ENCODE results near the gene FZR1.

Gene FZR1

DNA sequence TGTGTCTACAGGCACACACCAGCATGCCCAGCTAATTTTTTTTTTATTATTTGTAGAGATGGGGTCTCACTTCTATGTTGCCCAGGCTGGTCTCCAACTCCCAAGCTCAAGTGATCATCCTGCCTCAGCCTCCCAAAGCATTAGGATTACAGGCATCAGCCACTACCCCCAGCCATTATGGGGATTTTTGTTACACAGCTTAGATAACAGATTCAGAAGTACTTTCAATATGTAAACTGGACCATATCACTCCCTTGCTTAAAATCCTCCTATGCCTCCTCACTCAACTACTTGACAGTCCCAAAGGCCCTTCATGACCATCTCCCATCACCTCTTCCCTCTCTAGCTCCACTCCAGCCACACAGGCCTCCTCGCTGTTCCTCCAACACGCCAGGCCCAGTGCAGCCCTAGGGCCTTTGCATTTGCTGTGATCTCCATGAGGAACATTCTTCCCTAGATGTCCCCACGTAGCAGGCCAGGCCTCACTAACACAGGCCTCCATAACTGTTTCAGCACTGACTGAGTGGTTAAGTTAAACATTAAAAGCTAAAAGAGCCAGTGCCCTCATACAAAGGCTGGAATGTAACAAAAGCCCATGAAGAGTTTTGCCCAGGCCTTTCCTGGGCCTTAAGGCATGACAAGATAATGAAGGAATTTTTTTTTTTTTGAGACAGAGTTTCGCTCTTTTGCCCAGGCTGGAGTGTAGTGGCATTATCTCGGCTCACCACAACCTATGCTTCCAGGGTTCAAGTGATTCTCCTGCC is 8.2 kb upstream of the FZR1 start:
- Histone ChIP-seq H3K36me3 (ENCODE audit: insufficient read depth, low read length) (peaks cover 37% of the 10 kb centered on the region), H3K4me1 (ENCODE audit: insufficient read depth, low read length) (peaks cover 74% of the 10 kb centered on the region), H3K27ac (ENCODE audit: low read length) (no peak overlapping the region), H2AFZ (ENCODE audit: low read depth, low read length) (no peak overlapping the region), H3K27me3 (ENCODE audit: insufficient read depth, low read length, poor library complexity) (no peaks in the 10 kb centered on the region), H3K9ac (ENCODE audit: low read depth, low read length) (no peak overlapping the region), H3K9me3 (ENCODE audit: insufficient read depth, low read length, severe bottlenecking) (no peaks in the 10 kb centered on the region), H3K4me2 (ENCODE audit: insufficient read depth, low read length) (0 out of 2 replicates have a peak overlapping the region, but pooled peaks have one; percentile 7), H3K4me3 (ENCODE audit: low read depth in 1 of 2, low read length in 2 of 2) (no peak overlapping the region), H3K79me2 (ENCODE audit: insufficient read depth, low read length) (peaks cover 51% of the 10 kb centered on the region), H4K20me1 (ENCODE audit: insufficient read depth, low read length) (peaks cover 7% of the 10 kb centered on the region; the same call in 1 of the 2 replicates)
- no peak for ATAC-seq (ENCODE audit: insufficient read depth, low read depth)
- TF ChIP-seq, protein P1, sequence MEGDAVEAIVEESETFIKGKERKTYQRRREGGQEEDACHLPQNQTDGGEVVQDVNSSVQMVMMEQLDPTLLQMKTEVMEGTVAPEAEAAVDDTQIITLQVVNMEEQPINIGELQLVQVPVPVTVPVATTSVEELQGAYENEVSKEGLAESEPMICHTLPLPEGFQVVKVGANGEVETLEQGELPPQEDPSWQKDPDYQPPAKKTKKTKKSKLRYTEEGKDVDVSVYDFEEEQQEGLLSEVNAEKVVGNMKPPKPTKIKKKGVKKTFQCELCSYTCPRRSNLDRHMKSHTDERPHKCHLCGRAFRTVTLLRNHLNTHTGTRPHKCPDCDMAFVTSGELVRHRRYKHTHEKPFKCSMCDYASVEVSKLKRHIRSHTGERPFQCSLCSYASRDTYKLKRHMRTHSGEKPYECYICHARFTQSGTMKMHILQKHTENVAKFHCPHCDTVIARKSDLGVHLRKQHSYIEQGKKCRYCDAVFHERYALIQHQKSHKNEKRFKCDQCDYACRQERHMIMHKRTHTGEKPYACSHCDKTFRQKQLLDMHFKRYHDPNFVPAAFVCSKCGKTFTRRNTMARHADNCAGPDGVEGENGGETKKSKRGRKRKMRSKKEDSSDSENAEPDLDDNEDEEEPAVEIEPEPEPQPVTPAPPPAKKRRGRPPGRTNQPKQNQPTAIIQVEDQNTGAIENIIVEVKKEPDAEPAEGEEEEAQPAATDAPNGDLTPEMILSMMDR (IDR thresholded peaks at IDR 0.05; ENCODE audit: borderline replicate concordance, extremely low read depth, low read length, poor library complexity, severe bottlenecking), result no peak
- no peak for TF ChIP-seq EZH2 (IDR thresholded peaks at IDR 0.05; ENCODE audit: borderline replicate concordance, low read depth, low read length, severe bottlenecking)
- DNase-seq, result no peak

DNA sequence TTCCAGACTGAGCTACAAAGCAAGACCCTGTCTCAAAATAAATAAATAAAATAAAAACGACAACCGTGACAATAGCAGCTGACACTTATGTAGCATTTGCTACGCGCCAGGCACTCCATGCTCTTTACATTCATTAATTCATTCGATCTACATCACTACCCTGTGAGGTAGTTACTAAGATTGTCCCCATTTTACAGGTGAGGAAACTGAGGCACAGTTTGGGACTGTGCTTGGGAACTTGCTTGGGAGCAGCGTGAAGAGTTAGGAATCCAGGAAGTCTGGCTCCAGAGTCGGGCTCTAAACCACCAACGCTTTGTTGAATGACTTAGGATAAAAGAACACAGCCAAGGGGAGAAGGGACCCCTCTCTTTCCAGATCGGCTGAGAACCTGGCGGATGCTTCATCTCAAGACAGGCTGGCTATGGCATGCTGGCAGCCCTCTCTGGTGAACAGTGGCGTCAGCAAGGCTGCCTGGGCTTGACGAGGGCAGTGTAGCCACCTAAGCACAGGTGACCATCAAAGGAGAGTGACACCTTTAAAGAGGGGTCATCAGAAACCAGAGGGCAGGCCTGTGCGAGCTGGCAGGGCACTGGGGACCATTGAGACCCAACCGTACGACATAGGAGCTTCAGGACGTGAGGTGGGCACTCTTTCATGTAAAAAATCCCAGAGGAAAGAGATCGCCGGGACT is 6.2 kb upstream of the FZR1 start:
- peaks cover 58% of the 10 kb centered on the region for H3K4me1 ChIP-seq (ENCODE audit: insufficient read depth, low read length)
- H3K79me2 ChIP-seq (ENCODE audit: insufficient read depth, low read length), result peaks cover 41% of the 10 kb centered on the region
- peak overlapping the region; percentile 85 for H3K9ac ChIP-seq (ENCODE audit: low read depth, low read length)
- DNase-seq (no peak), ATAC-seq (ENCODE audit: insufficient read depth, low read depth) (no peak)
- TF ChIP-seq EZH2 (IDR thresholded peaks at IDR 0.05; ENCODE audit: borderline replicate concordance, low read depth, low read length, severe bottlenecking), result no peak
- TF ChIP-seq, protein P1 (IDR thresholded peaks at IDR 0.05; ENCODE audit: borderline replicate concordance, extremely low read depth, low read length, poor library complexity, severe bottlenecking), result no peak
- peaks cover 31% of the 10 kb centered on the region for H3K36me3 ChIP-seq (ENCODE audit: insufficient read depth, low read length)
- H3K9me3 ChIP-seq (ENCODE audit: insufficient read depth, low read length, severe bottlenecking), result no peaks in the 10 kb centered on the region
- H3K27ac ChIP-seq (ENCODE audit: low read length), result peak overlapping the region; percentile 100
- peak overlapping the region; percentile 65 to 81 for H3K4me3 ChIP-seq (ENCODE audit: low read depth in 1 of 2, low read length in 2 of 2)
- H3K4me2 ChIP-seq (ENCODE audit: insufficient read depth, low read length), result peak overlapping the region; percentile 100
- peaks cover 7% of the 10 kb centered on the region; the same call in 1 of the 2 replicates for H4K20me1 ChIP-seq (ENCODE audit: insufficient read depth, low read length)
- peak overlapping the region; percentile 99 for H2AFZ ChIP-seq (ENCODE audit: low read depth, low read length)
- no peaks in the 10 kb centered on the region for H3K27me3 ChIP-seq (ENCODE audit: insufficient read depth, low read length, poor library complexity)

GRCh38 chr19:3500429-3501101 is 5.5 kb upstream of the FZR1 start, which contains the start of gene DOHH:
Gene DOHH (minus strand): TSS chr19:3500674. CDS start chr19:3496814, 3,860 bp downstream.
- Histone ChIP-seq H3K36me3 (ENCODE audit: insufficient read depth, low read length) (peaks cover 26% of the 10 kb centered on the region), H3K4me2 (ENCODE audit: insufficient read depth, low read length) (peak within 1 kb of the TSS; percentile 100), H4K20me1 (ENCODE audit: insufficient read depth, low read length) (peaks cover 7% of the 10 kb centered on the region; the same call in 1 of the 2 replicates), H3K27me3 (ENCODE audit: insufficient read depth, low read length, poor library complexity) (no peaks in the 10 kb centered on the region), H3K9me3 (ENCODE audit: insufficient read depth, low read length, severe bottlenecking) (no peaks in the 10 kb centered on the region), H2AFZ (ENCODE audit: low read depth, low read length) (peak within 1 kb of the TSS; percentile 99), H3K27ac (ENCODE audit: low read length) (peak within 1 kb of the TSS; percentile 100), H3K4me3 (ENCODE audit: low read depth in 1 of 2, low read length in 2 of 2) (peak within 1 kb of the TSS; percentile 65 to 81), H3K4me1 (ENCODE audit: insufficient read depth, low read length) (peaks cover 58% of the 10 kb centered on the region), H3K79me2 (ENCODE audit: insufficient read depth, low read length) (peaks cover 44% of the 10 kb centered on the region), H3K9ac (ENCODE audit: low read depth, low read length) (peak within 1 kb of the TSS; percentile 85)
- peak; percentile 97 for DNase-seq
- ATAC-seq (ENCODE audit: insufficient read depth, low read depth), result peak; percentile 90
- TF ChIP-seq EZH2 (IDR thresholded peaks at IDR 0.05; ENCODE audit: borderline replicate concordance, low read depth, low read length, severe bottlenecking), result no peak
- TF ChIP-seq, protein P1 (IDR thresholded peaks at IDR 0.05; ENCODE audit: borderline replicate concordance, extremely low read depth, low read length, poor library complexity, severe bottlenecking), result no peak

Data from DND-41 (cell line).